GM21360 (cell line): ENCODE data around the gene DDX41.

Experiments used
- ATAC-seq: cut with Tn5 transposase; IDR thresholded peaks from one replicate; pipeline ENCODE4 v1.9.1; 2021; ENCODE audit warnings: mild to moderate bottlenecking, moderate library complexity; ENCODE audit not compliant: unreplicated experiment

Gene DDX41

GRCh38 chr5:177470759-177471536 lies 45.8 kb downstream of the DDX41 start:
- no peak for ATAC-seq

GRCh38 chr5:177469750-177470525 lies 46.8 kb downstream of the DDX41 start:
- ATAC-seq = no peak

DNA sequence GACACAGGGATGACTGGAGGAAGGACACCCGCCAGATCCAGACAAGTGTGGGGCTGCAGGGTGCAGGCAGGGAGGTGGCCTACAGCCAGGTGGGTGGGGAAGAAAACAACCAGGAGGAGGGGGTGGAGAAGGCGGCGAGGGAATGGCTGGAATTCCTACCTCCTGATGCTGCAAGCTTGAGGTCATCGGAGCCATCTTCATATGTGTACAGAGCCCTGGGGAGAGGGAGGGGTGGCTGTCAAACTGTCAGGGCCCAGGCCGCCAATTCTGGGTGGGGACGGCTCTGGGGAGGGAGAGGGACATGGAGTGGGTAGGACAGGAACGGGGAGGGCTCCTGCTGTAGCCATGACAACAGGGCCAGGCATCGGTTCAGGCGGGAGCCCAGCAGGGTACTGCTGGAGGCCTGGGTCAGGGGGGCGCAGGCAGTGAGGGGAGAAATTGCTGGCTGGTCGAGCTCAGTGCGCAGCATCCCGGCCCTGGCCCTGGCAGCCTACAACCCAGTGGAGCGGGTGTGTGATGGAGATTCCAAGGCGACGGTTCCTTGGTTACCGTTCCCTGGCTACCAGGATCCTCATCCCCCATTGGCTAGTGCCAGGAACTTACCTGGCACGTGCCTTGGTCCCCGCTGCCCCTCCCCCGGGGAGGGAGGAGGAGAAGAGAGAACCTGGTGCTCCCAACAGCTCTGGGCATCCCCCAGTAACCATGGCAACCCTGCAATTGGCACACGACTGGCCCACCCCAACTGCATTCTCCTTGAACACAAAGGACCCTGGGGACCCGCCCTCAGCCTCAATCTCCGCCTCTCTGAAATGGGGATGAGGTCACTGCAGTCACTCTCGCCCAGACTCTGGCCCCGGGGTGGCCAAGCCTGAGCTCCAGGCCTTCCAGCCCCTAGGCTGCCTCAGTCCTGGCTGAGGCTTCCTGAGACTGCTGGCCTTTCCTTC lies 47.8 kb downstream of the DDX41 start:
- no peak for ATAC-seq

- no peak for ATAC-seq
These were observed 48.5 kb downstream of the DDX41 start for GRCh38 chr5:177468329-177468684.

GRCh38 chr5:177467436-177467835 lies 49.3 kb downstream of the DDX41 start:
- no peak for ATAC-seq

DNA sequence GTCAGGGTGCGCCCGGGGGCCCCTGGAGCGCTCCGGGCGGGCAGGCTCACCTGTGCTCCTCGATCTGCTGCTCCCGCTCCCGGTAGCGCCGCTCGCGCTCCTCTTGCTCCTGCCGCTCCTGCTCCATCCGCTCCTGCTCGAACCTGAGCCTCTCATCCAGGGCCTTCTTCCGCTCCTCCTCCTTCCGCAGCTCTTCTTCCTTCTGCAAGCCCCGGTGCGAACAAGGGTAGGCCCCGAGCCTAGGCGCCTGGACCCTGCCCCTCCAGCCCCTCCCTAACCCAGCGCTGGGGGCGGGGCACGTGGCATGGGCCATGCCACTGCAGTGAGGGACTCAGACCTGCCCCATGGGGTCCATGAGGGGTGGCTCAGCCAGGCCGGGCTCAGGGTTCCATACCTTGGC lies 49.9 kb downstream of the DDX41 start:
- ATAC-seq = no peak

DNA sequence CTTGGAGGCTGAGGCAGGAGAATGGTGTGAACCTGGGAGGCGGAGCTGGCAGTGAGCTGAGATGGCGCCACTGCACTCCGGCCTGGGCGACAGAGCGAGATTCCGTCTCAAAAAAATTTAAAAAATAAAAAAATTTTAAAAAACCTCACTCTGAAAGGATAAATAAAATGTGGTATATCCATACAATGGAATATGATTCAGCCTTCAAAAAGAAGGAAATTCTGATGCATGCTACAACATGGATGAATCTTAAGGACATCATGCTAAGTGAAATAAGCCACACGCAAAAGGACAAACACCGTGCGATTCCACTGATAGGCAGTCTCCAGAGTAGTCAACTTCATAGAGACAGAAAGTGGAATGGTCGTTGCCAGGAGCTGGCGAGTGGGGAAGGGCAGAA lies 51.7 kb downstream of the DDX41 start:
- ATAC-seq = no peak

DNA sequence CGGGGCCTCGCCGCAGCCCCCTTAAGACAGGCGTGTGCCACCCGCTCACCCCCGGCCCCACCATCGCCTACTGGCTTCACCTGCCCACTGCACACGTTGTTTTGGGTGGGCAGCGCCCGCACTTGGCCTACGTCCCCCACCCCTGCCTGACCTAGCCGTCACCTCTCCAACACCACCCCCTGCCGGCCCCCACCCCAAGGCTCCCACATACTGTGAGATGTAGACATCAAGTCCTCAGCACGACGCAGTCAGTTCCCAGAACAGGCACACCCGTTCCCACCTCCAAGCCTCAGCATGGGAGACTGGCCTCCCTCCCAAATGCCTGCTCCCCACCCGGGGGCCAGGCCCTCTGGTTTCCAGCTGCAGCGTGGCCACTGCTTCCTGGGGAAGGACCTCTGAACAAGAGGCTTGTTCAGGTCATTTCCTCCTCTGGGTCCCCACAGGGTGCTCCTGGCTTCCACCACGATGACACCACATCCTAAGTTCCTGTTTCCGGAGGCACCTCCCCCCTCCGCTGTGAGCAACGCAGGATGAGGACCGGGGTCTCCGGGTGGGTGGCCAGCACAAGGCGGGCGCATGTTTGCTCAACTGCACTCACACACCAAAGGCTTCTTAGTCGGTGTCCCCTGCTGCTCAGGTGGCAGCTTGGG lies 54.6 kb downstream of the DDX41 start:
- ATAC-seq = no peak
